AG09319 (cell line): ENCODE measurements around the gene KRT40.

Source experiments
- DNase-seq: peaks from one replicate; pipeline ENCODE4 v3.0.0-alpha.2; 2010; ENCODE audit warnings: low read depth; ENCODE audit errors: extremely low read depth
- CTCF ChIP-seq: IDR thresholded peaks from 2 replicates; pipeline ENCODE4 v1.5.1; 2011; ENCODE audit warnings: low read depth, mild to moderate bottlenecking, inconsistent platforms, low read length, moderate library complexity

Gene KRT40

GRCh38 chr17:40945414-40945813 is 38.7 kb downstream of the KRT40 start:
- DNase-seq = no peak
- TF ChIP-seq CTCF = no peak

DNA sequence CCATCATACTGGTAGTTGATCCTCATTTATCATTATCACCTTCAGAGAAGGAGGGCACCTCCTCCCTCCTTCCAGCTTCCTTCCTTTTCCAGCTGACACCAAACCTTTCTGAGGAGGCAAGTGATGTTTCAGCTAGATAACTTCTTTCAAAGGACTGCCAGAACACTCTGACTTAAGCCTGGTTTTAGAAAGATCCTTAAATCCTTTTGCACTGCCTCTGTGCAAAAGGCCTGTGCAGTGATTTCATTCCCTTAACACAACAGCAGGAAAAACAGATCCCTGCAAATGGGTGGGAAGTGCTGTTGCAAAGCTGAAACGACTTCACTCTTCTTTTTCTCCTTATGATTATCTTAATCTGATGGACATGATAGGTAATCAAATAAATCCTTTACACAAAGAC is 39.6 kb downstream of the KRT40 start:
- TF ChIP-seq CTCF = no peak
- no peak for DNase-seq

DNA sequence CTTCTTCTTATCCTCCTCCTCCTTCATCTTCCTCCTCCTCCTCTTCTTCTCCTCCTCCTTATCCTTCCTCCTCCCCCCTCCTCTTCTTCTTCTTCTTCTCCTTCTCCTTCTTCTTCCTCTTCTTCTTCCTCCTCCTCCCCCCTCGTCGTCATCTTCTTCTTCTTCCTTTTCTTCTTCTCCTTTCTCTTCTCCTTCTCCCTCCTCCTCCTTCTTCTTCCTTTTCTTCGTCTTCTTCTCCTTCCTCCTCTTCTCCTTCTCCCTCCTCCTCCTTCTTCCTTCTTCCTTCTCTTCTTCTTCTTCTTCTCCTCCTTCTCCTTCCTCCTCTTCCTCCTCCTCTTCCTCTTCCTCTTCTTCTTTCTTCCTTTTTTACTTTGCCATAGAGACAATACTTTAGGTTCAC is 41.6 kb downstream of the KRT40 start:
- DNase-seq = no peak
- TF ChIP-seq CTCF = no peak

DNA sequence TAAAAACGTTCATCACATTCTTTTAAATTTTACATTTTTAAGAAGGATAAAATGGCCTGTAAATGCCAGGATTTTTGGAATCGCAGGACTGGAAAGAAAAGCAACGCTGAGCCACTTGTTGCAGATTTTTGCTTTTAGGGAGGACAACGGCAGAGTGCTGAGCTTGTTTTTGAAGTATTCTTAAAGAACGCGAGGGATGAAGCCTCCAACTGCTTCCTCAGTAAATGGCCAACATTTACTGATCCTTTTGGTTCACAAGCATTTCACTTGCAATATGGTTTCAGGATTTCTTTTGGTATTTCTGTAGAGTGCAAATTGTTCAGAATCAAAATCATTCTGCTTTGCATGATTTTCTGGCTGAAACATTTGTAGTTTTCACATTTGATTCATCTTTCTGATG is 43.9 kb downstream of the KRT40 start:
- DNase-seq = no peak
- no peak for TF ChIP-seq CTCF

- TF ChIP-seq CTCF = no peak
- DNase-seq = no peak
Observed at GRCh38 chr17:40938981-40939380, 45.1 kb downstream of the KRT40 start.

DNA sequence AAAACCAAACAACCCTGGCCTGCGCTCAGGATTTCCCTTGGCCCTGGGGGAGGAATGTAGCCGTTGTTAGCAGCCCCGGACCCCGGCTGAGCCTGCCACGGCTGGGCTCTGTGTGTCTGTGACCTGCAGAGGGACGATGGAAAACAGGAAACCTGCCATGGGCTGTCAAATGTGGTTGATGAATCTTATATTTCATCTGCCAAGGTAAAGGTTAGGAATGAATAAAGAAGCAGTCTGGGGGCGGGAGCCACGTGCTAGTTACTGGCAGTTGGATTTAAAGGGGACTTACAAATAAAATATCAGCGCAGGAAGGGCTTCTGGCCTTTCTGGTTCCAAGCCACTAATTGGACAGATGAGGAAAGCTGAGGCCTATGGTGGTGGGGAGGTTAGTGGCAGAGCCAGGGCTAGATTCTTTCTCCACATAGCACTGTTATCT is 46.7 kb downstream of the KRT40 start, which contains the start of gene KRT23:
KRT23 (minus strand) TSS at position 263 of the 436 bp plus-strand sequence. CDS start 1,043 bp downstream, outside the sequence.
- DNase-seq = no peak
- no peak for TF ChIP-seq CTCF

DNA sequence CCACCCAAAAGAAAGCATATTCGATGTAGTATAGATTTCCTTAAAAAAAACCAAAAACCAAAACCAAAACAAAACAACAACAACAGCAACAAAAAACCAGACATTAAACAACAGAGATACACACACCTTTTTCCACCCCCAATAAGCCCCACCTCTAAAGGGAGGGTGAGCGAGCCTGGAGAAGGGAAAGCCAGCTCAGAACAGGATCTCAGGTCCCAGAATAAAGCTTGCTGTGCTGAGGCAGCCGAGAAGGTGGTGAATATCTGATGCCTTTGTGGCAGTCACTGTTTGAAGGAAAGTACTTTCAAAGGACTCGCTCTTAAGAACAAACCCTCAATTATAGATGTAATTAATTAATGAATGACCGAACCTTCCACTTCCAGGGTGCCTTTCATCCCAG is 47.1 kb downstream of the KRT40 start:
- no peak for TF ChIP-seq CTCF
- no peak for DNase-seq
